HepG2 (cell line): ENCODE measurements around the gene GDA. TPM values are rescaled to one million over a fixed set of nuclear protein-coding genes. Genes with fewer than 3 reads are reported as not detected.
A peak's percentile ranks its signal among the peaks of the same experiment; 100 is the strongest.

Source experiments
- ASH2L ChIP-seq: fragments of 300-600, 200-600 bp; sonication (generic); IDR thresholded peaks from 2 replicates; pipeline ENCODE4 v1.7.0; 2017; ENCODE audit warnings: low read depth, mild to moderate bottlenecking, moderate library complexity, mixed read lengths, low read length; ENCODE audit not compliant: insufficient read length
- ELF3 ChIP-seq: IDR thresholded peaks from 2 replicates; pipeline ENCODE4 v1.6.1; 2016; ENCODE audit warnings: missing genetic modification reagents, missing compliant biosample characterization
- FOXA3 ChIP-seq: IDR thresholded peaks from 2 replicates; pipeline ENCODE4 v1.6.1; 2016; ENCODE audit warnings: missing genetic modification reagents, missing compliant biosample characterization
- GZF1 ChIP-seq: sonication (generic); formaldehyde crosslinking; IDR thresholded peaks from 2 replicates; pipeline ENCODE4 v1.5.1; 2020; ENCODE audit warnings: mild to moderate bottlenecking, missing genetic modification reagents
- HDAC2 ChIP-seq: sonication (generic); formaldehyde crosslinking; IDR thresholded peaks from 2 replicates; pipeline ENCODE4 v1.4.0; 2020; ENCODE audit warnings: missing genetic modification reagents
- HNF4A ChIP-seq: sonication (generic); formaldehyde crosslinking; IDR thresholded peaks from 2 replicates; pipeline ENCODE4 v1.4.0; 2020; ENCODE audit warnings: missing genetic modification reagents
- JARID2 ChIP-seq: sonication (generic); formaldehyde crosslinking; IDR thresholded peaks from 2 replicates; pipeline ENCODE4 v1.8.1; 2023; ENCODE audit warnings: missing genetic modification reagents, inconsistent platforms; ENCODE audit not compliant: insufficient replicate concordance
- MEF2D ChIP-seq: sonication (generic); formaldehyde crosslinking; IDR thresholded peaks from 2 replicates; pipeline ENCODE4 v1.5.1; 2020; ENCODE audit warnings: mild to moderate bottlenecking, missing genetic modification reagents
- NR1H2 ChIP-seq: sonication (generic); formaldehyde crosslinking; IDR thresholded peaks from 2 replicates; pipeline ENCODE4 v1.8.1; 2022; ENCODE audit warnings: low read depth, missing genetic modification reagents, borderline replicate concordance
- NR2C2 ChIP-seq: sonication (generic); formaldehyde crosslinking; IDR thresholded peaks from 2 replicates; pipeline ENCODE4 v1.4.0; 2020; ENCODE audit warnings: missing genetic modification reagents, mild to moderate bottlenecking, moderate library complexity, borderline replicate concordance
- PHF21A ChIP-seq: sonication (generic); formaldehyde crosslinking; IDR thresholded peaks from 2 replicates; pipeline ENCODE4 v1.5.0; 2020; ENCODE audit warnings: mild to moderate bottlenecking, missing genetic modification reagents
- RXRB ChIP-seq: IDR thresholded peaks from 2 replicates; pipeline ENCODE4 v1.6.1; 2016; ENCODE audit warnings: borderline replicate concordance, missing genetic modification reagents, missing compliant biosample characterization
- ZNF264 ChIP-seq: sonication (generic); formaldehyde crosslinking; IDR thresholded peaks from 2 replicates; pipeline ENCODE4 v1.4.0; 2020; ENCODE audit warnings: missing genetic modification reagents
- ZNF703 ChIP-seq: sonication (generic); formaldehyde crosslinking; IDR thresholded peaks from 2 replicates; pipeline ENCODE4 v1.5.1; 2020; ENCODE audit warnings: missing genetic modification reagents, mild to moderate bottlenecking, moderate library complexity, borderline replicate concordance
- ZNF772 ChIP-seq: sonication (generic); formaldehyde crosslinking; IDR thresholded peaks from 2 replicates; pipeline ENCODE4 v1.5.0; 2020; ENCODE audit warnings: mild to moderate bottlenecking, missing genetic modification reagents
- ZSCAN21 ChIP-seq: sonication (generic); formaldehyde crosslinking; IDR thresholded peaks from 2 replicates; pipeline ENCODE4 v1.8.0; 2022; ENCODE audit warnings: mild to moderate bottlenecking, missing genetic modification reagents, moderate library complexity, borderline replicate concordance
- ZSCAN22 ChIP-seq: sonication (generic); formaldehyde crosslinking; IDR thresholded peaks from 2 replicates; pipeline ENCODE4 v1.4.0; 2020; ENCODE audit warnings: mild to moderate bottlenecking, missing genetic modification reagents
- polyA plus RNA-seq, 8 experiments: library from polyadenylated mRNA; depleted of rRNA in 3 of 8; stranded (reverse) in 7 of 8; unstranded in 1 of 8; fragments of >200 nt; fragmentation: Illumina TruSeq in 4 of 8; extraction: Trizol in 4 of 8; gene quantifications; 2 replicates each; pipeline versions ENCODE4 v1.2.1 to v1.2.3, GENCODE V29; 2011 to 2016; ENCODE audit warnings: low read depth in 4 of 8, missing spikeins in 1 of 8, mixed read lengths in 1 of 8; ENCODE audit not compliant: insufficient read depth in 1 of 8
- total RNA-seq, 5 experiments: library from RNA; depleted of rRNA; stranded (reverse); fragments of >200 nt; fragmentation: Illumina TruSeq; extraction: Trizol; gene quantifications; 2 replicates each; pipeline ENCODE4 v1.2.3, GENCODE V29; 2016; ENCODE audit warnings: low read depth in 1 of 5
- TF ChIP-seq, protein P1 (sequence below): sonication (generic); formaldehyde crosslinking; IDR thresholded peaks from 2 replicates; pipeline ENCODE4 v1.4.0; 2020; ENCODE audit warnings: missing genetic modification reagents, mild to moderate bottlenecking, borderline replicate concordance
- TF ChIP-seq, protein P2 (sequence below): IDR thresholded peaks from 2 replicates; pipeline ENCODE4 v1.4.0; 2020; ENCODE audit warnings: mild to moderate bottlenecking, missing genetic modification reagents
- TF ChIP-seq, protein P3 (sequence below): sonication (generic); formaldehyde crosslinking; IDR thresholded peaks from 2 replicates; pipeline ENCODE4 v1.8.0; 2022; ENCODE audit warnings: missing genetic modification reagents, mild to moderate bottlenecking, moderate library complexity, borderline replicate concordance

GDA gene
- total and polyA plus RNA-seq, 2 of the 13 experiments (the other 11 are each of a cell fraction or from before 2014, with no cell fraction given): 0.15 to 0.99 TPM

DNA sequence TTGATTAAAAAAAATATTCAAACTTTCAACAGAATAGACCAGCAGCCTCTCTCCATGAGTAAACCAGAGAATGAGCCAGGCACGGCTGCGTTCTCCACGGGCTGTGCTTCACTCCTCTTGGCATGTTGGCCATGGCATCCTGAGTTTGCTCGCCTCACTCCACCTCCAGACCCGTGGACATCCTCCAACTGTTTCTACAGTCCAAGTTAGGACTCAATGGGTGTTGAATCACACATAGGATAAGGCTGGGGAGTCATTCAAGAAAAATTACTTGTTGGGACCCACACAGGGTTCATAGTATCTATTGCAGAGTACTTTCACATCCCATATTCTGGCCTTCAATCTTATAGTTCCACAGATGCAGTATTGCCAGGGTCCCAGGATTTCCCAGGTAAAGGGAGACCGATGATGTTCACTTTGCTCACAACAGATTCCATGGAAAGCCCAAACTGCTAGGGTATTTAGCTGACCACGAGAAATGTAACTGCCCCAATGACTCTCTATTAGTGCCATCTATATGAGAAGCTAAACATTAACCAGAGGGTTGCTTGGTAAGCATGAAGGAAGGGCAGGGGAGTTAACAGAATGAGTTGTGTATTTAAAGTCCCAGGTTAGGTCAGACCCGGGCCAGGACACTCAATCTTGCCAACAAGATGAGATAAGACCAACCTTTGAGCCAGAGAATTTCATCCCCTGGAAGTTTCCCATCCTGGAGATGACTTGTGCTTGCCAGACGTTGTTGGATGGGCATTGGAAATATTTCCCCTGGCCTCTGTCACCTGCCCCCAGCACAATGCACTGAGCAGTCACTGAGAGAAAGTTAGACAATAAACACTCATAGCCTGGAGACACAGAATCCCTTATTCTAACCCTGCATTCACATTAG lies 19.7 kb upstream of the GDA start (continued):
- TF ChIP-seq, protein P1, sequence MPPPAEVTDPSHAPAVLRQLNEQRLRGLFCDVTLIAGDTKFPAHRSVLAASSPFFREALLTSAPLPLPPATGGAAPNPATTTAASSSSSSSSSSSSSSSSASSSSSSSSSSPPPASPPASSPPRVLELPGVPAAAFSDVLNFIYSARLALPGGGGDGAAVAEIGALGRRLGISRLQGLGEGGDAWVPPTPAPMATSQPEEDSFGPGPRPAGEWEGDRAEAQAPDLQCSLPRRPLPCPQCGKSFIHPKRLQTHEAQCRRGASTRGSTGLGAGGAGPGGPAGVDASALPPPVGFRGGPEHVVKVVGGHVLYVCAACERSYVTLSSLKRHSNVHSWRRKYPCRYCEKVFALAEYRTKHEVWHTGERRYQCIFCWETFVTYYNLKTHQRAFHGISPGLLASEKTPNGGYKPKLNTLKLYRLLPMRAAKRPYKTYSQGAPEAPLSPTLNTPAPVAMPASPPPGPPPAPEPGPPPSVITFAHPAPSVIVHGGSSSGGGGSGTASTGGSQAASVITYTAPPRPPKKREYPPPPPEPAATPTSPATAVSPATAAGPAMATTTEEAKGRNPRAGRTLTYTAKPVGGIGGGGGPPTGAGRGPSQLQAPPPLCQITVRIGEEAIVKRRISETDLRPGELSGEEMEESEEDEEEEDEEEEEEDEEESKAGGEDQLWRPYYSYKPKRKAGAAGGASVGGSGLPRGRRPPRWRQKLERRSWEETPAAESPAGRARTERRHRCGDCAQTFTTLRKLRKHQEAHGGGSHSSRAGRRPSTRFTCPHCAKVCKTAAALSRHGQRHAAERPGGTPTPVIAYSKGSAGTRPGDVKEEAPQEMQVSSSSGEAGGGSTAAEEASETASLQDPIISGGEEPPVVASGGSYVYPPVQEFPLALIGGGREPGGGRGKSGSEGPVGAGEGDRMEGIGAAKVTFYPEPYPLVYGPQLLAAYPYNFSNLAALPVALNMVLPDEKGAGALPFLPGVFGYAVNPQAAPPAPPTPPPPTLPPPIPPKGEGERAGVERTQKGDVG: no peak
- TF ChIP-seq ZNF264: peak; percentile 100
- no peak for TF ChIP-seq ZSCAN22 (CRISPR knock-in tag)
- TF ChIP-seq, protein P2, sequence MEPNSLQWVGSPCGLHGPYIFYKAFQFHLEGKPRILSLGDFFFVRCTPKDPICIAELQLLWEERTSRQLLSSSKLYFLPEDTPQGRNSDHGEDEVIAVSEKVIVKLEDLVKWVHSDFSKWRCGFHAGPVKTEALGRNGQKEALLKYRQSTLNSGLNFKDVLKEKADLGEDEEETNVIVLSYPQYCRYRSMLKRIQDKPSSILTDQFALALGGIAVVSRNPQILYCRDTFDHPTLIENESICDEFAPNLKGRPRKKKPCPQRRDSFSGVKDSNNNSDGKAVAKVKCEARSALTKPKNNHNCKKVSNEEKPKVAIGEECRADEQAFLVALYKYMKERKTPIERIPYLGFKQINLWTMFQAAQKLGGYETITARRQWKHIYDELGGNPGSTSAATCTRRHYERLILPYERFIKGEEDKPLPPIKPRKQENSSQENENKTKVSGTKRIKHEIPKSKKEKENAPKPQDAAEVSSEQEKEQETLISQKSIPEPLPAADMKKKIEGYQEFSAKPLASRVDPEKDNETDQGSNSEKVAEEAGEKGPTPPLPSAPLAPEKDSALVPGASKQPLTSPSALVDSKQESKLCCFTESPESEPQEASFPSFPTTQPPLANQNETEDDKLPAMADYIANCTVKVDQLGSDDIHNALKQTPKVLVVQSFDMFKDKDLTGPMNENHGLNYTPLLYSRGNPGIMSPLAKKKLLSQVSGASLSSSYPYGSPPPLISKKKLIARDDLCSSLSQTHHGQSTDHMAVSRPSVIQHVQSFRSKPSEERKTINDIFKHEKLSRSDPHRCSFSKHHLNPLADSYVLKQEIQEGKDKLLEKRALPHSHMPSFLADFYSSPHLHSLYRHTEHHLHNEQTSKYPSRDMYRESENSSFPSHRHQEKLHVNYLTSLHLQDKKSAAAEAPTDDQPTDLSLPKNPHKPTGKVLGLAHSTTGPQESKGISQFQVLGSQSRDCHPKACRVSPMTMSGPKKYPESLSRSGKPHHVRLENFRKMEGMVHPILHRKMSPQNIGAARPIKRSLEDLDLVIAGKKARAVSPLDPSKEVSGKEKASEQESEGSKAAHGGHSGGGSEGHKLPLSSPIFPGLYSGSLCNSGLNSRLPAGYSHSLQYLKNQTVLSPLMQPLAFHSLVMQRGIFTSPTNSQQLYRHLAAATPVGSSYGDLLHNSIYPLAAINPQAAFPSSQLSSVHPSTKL (CRISPR knock-in tag): peak; percentile 95
- TF ChIP-seq ASH2L: no peak
- TF ChIP-seq NR1H2 (CRISPR knock-in tag): no peak
- peak; percentile 89 for TF ChIP-seq RXRB
- TF ChIP-seq ZNF772 (CRISPR knock-in tag): peak; percentile 8; the same call in 1 of the 2 replicates
- peak; percentile 82 for TF ChIP-seq HDAC2
- peak; percentile 76 for TF ChIP-seq FOXA3 (CRISPR knock-in tag)
- TF ChIP-seq NR2C2 (CRISPR knock-in tag): peak; percentile 56; the same call in 1 of the 2 replicates
- TF ChIP-seq ZNF703: no peak
- 0 out of 2 replicates have a peak, but pooled peaks have one; percentile 38 for TF ChIP-seq ZSCAN21 (CRISPR knock-in tag)
- peak; percentile 70; the same call in 1 of the 2 replicates for TF ChIP-seq PHF21A (CRISPR knock-in tag)
- TF ChIP-seq MEF2D (CRISPR knock-in tag): no peak; the same call in 1 of the 2 replicates
- TF ChIP-seq HNF4A (CRISPR knock-in tag): peak; percentile 92
- TF ChIP-seq ELF3: peak; percentile 80
- TF ChIP-seq GZF1 (CRISPR knock-in tag): no peak
- TF ChIP-seq, protein P3, sequence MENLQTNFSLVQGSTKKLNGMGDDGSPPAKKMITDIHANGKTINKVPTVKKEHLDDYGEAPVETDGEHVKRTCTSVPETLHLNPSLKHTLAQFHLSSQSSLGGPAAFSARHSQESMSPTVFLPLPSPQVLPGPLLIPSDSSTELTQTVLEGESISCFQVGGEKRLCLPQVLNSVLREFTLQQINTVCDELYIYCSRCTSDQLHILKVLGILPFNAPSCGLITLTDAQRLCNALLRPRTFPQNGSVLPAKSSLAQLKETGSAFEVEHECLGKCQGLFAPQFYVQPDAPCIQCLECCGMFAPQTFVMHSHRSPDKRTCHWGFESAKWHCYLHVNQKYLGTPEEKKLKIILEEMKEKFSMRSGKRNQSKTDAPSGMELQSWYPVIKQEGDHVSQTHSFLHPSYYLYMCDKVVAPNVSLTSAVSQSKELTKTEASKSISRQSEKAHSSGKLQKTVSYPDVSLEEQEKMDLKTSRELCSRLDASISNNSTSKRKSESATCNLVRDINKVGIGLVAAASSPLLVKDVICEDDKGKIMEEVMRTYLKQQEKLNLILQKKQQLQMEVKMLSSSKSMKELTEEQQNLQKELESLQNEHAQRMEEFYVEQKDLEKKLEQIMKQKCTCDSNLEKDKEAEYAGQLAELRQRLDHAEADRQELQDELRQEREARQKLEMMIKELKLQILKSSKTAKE (CRISPR knock-in tag): peak; percentile 11; the same call in 1 of the 2 replicates
- TF ChIP-seq JARID2: no peak
